Esophagus (tissue), 2 donors: ENCODE data around the gene SMOC2. TPM values are rescaled to one million over a fixed set of nuclear protein-coding genes. Genes with fewer than 3 reads are reported as not detected.

Source experiments
- H3K27ac ChIP-seq, 2 donors: one replicate each; pipeline ENCODE4 v1.5.1; 2013; ENCODE audit warnings: low read depth in 2 of 2, mild to moderate bottlenecking in 2 of 2, inconsistent platforms in 1 of 2, low read length in 1 of 2, moderate library complexity in 1 of 2
- H3K27me3 ChIP-seq, 2 donors: one replicate each; pipeline ENCODE4 v1.6.1; 2013; ENCODE audit warnings: low read length in 2 of 2, control low read depth in 1 of 2, mild to moderate bottlenecking in 1 of 2; ENCODE audit not compliant: insufficient read depth in 2 of 2, control insufficient read depth in 1 of 2
- H3K36me3 ChIP-seq, 2 donors: one replicate each; pipeline ENCODE4 v1.6.1; 2013; ENCODE audit warnings: low read length in 1 of 2; ENCODE audit not compliant: control insufficient read depth in 2 of 2, insufficient read depth in 2 of 2
- H3K4me1 ChIP-seq, 2 donors: one replicate each; pipeline ENCODE4 v1.6.1; 2013; ENCODE audit warnings: low read length in 1 of 2; ENCODE audit not compliant: control insufficient read depth in 2 of 2, insufficient read depth in 2 of 2
- H3K4me3 ChIP-seq, 2 donors: one replicate each; pipeline ENCODE4 v1.5.1; 2013; ENCODE audit warnings: low read length in 2 of 2, mild to moderate bottlenecking in 2 of 2, low read depth in 1 of 2, moderate library complexity in 1 of 2
- H3K9me3 ChIP-seq, 2 donors: one replicate each; pipeline ENCODE4 v1.6.1; 2013; ENCODE audit warnings: mild to moderate bottlenecking in 2 of 2, low read depth in 1 of 2, low read length in 1 of 2, moderate library complexity in 1 of 2; ENCODE audit not compliant: control insufficient read depth in 2 of 2, insufficient read depth in 1 of 2
- WGBS, 2 donors: extraction: QIAGEN DNeasy Blood & Tissue Kit; methylation state at CpG; one replicate each; pipeline ENCODE4 v1.1.7; 2013; 5-methylcytosine and 5-hydroxymethylcytosine counted together
- polyA plus RNA-seq, 2 donors: library from polyadenylated mRNA; stranded (reverse); fragments of 200-250 nt; gene quantifications; one replicate each; pipeline ENCODE4 v1.2.3, GENCODE V29; 2013
- donor health status: healthy with polysubstance abuse.
- donor health status: Bipolar disorder and iron deficiency.

Gene SMOC2
- polyA plus RNA-seq, 2 donors, result 4.6 to 14.4 TPM

- WGBS, 2 donors, result 77 to 79% methylated on average over 14 of the region's 14 CpGs
- Histone ChIP-seq H3K27ac (no peak overlapping the region), H3K4me1 (no peaks in the 10 kb centered on the region), H3K4me3 (no peak overlapping the region), H3K9me3 (no peaks in the 10 kb centered on the region), H3K27me3 (no peaks in the 10 kb centered on the region), H3K36me3 (no peaks in the 10 kb centered on the region)
Measured at GRCh38 chr6:168469521-168469920, 28.5 kb downstream of the SMOC2 start.

- H3K27me3 ChIP-seq, result no peaks in the 10 kb centered on the region
- no peaks in the 10 kb centered on the region for H3K36me3 ChIP-seq
- no peak overlapping the region for H3K4me3 ChIP-seq
- H3K9me3 ChIP-seq, result no peaks in the 10 kb centered on the region
- H3K4me1 ChIP-seq, result no peaks in the 10 kb centered on the region
- WGBS, 2 donors, result 80 to 82% methylated on average over 5 of the region's 5 CpGs
- no peak overlapping the region for H3K27ac ChIP-seq
Measured at GRCh38 chr6:168469926-168470325, 28.9 kb downstream of the SMOC2 start.

GRCh38 chr6:168472363-168472762 lies 31.4 kb downstream of the SMOC2 start:
- Histone ChIP-seq H3K4me3 (no peak overlapping the region), H3K9me3 (peaks cover 0 to 5% of the 10 kb centered on the region in 2 donors), H3K27ac (no peak overlapping the region), H3K4me1 (peaks cover 0 to 5% of the 10 kb centered on the region in 2 donors), H3K27me3 (peaks cover 0 to 2% of the 10 kb centered on the region in 2 donors), H3K36me3 (no peaks in the 10 kb centered on the region)
- WGBS, 2 donors, result 89 to 92% methylated on average over 1 of the region's 1 CpG

- H3K9me3 ChIP-seq, result peaks cover 0 to 5% of the 10 kb centered on the region in 2 donors
- H3K4me1 ChIP-seq, result peaks cover 0 to 5% of the 10 kb centered on the region in 2 donors
- no peak overlapping the region for H3K4me3 ChIP-seq
- peaks cover 0 to 2% of the 10 kb centered on the region in 2 donors for H3K27me3 ChIP-seq
- no peaks in the 10 kb centered on the region for H3K36me3 ChIP-seq
- no peak overlapping the region for H3K27ac ChIP-seq
- 86 to 87% methylated on average over 7 of the region's 7 CpGs for WGBS, 2 donors
Measured at GRCh38 chr6:168473197-168473596, 32.2 kb downstream of the SMOC2 start.

GRCh38 chr6:168475188-168476013 lies 34.4 kb downstream of the SMOC2 start:
- Histone ChIP-seq H3K4me1 (peaks cover 0 to 5% of the 10 kb centered on the region in 2 donors), H3K36me3 (no peaks in the 10 kb centered on the region), H3K27me3 (peaks cover 0 to 2% of the 10 kb centered on the region in 2 donors), H3K9me3 (peaks cover 0 to 5% of the 10 kb centered on the region in 2 donors), H3K4me3 (no peak overlapping the region), H3K27ac (no peak overlapping the region)
- WGBS, 2 donors, result 88 to 89% methylated on average over 26 of the region's 26 CpGs

GRCh38 chr6:168479421-168479820 lies 38.4 kb downstream of the SMOC2 start:
- no peaks in the 10 kb centered on the region for H3K36me3 ChIP-seq
- peaks cover 0 to 2% of the 10 kb centered on the region in 2 donors for H3K27me3 ChIP-seq
- WGBS, 2 donors, result 91 to 93% methylated on average over 4 of the region's 4 CpGs
- peaks cover 0 to 5% of the 10 kb centered on the region in 2 donors for H3K9me3 ChIP-seq
- peaks cover 0 to 5% of the 10 kb centered on the region in 2 donors for H3K4me1 ChIP-seq
- no peak overlapping the region for H3K27ac ChIP-seq
- no peak overlapping the region for H3K4me3 ChIP-seq

- Histone ChIP-seq H3K27me3 (peaks cover 0 to 2% of the 10 kb centered on the region in 2 donors), H3K36me3 (no peaks in the 10 kb centered on the region), H3K9me3 (peaks cover 0 to 3% of the 10 kb centered on the region in 2 donors), H3K4me3 (no peak overlapping the region), H3K4me1 (peaks cover 0 to 2% of the 10 kb centered on the region in 2 donors), H3K27ac (no peak overlapping the region)
Measured at GRCh38 chr6:168480481-168480880, 39.5 kb downstream of the SMOC2 start.

- Histone ChIP-seq H3K27ac (no peak overlapping the region), H3K27me3 (no peaks in the 10 kb centered on the region), H3K9me3 (no peaks in the 10 kb centered on the region), H3K4me1 (no peaks in the 10 kb centered on the region), H3K4me3 (no peak overlapping the region), H3K36me3 (no peaks in the 10 kb centered on the region)
- 57 to 68% methylated on average over 5 of the region's 5 CpGs for WGBS, 2 donors
Measured at GRCh38 chr6:168485818-168486217, 44.8 kb downstream of the SMOC2 start.

- 92% methylated on average over 8 of the region's 8 CpGs for WGBS, 2 donors
Measured at GRCh38 chr6:168490757-168491156, 49.8 kb downstream of the SMOC2 start.

GRCh38 chr6:168493976-168494375 lies 53.0 kb downstream of the SMOC2 start:
- H3K27ac ChIP-seq, result no peak overlapping the region
- H3K36me3 ChIP-seq, result no peaks in the 10 kb centered on the region
- no peaks in the 10 kb centered on the region for H3K27me3 ChIP-seq
- WGBS, 2 donors, result 77 to 80% methylated on average over 6 of the region's 6 CpGs
- H3K4me3 ChIP-seq, result no peak overlapping the region
- H3K4me1 ChIP-seq, result no peaks in the 10 kb centered on the region
- H3K9me3 ChIP-seq, result no peaks in the 10 kb centered on the region

More at GRCh38 chr6:168490757-168491156, 49.8 kb downstream of the SMOC2 start:
- Histone ChIP-seq H3K27ac (no peak overlapping the region), H3K4me3 (no peak overlapping the region), H3K36me3 (no peaks in the 10 kb centered on the region), H3K27me3 (no peaks in the 10 kb centered on the region), H3K9me3 (no peaks in the 10 kb centered on the region), H3K4me1 (no peaks in the 10 kb centered on the region)
